ENCODE measurements around the gene OR4D6.
A peak's percentile ranks its signal among the peaks of the same experiment; 100 is the strongest.
"Not testable (repeated sequence)": the region's sequence is repeated elsewhere in the genome, so short reads cannot be mapped to it uniquely, and the experiment has no call there.

OR4D6 gene

DNA sequence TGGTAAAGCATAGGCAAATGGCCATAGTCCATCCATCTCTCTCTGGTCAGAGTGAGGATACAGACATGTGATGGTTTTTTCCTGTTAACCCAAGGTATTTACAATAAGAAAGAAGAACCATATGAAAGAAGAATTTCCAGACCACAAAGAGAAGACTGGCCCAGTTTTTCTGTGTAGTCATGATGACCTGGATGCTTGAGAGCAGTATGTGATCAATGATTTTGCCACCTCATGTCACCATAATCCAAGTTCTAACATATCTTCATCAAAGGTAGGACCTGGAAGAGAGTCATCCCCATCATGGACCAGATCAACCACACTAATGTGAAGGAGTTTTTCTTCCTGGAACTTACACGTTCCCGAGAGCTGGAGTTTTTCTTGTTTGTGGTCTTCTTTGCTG lies at the start of gene OR4D6:
TSS of gene OR4D6 (plus strand) at position 301 of the 400 bp plus-strand sequence. CDS start at position 301, 0 bp downstream.
- DNase-seq, result no peak

DNA sequence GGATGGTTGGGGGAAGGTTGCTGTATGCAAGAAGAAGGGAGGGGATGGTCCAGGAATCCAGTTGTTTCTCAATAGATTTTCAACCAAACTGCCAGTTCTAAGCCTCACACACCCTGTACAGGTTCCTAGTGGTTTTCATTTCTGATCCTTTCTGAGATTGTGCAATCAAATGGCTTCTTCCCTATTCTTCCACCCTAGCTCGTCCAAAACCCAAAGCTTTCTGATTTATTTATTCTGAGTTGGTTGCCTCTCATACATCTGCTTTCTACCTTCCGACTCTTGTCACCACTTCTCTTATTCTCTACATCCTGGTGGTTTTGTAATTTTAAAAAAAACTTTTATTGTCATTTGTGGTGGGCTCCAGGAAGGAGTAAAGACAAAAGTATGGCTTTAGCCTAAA lies 43.1 kb upstream of the OR4D6 start:
- peak; percentile 20 for DNase-seq

DNA sequence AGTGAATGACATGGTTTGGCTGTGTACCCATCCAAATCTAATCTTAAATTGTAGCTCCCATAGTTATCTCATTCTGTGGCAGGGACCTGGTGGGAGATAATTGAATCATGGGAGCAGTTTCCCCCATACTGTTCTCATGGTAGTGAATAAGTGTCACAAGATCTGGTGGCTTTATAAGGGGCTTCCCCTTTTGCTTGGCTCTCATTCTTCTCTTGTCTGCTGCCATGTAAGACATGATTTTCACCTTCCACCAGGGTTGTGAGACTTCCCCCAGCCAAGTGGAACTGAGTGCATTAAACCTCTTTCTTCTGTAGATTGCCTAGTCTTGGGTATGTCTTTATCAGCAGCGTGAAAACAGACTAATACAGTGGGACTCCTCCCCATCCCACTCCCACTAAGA lies 41.6 kb upstream of the OR4D6 start:
- no peak for DNase-seq

DNA sequence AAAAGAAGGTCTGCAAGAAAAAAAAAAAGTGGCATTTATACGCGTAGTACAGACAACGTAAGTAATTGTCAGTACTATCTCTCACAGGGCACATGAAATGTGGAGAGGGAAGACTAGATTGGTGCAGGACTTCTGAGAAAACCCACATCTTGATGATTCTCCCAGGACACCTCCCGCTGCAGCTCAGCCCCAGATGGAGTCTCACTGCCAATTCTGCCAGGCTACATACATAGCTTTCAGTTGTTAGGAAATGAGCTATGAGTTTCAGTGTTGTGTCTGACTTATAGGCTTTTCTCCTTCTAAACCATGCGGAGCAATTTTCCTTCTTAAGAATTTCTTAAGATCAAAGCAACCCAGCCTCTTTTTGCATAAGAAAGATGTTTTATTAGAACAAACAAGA lies 40.1 kb upstream of the OR4D6 start:
- DNase-seq, result no peak

DNA sequence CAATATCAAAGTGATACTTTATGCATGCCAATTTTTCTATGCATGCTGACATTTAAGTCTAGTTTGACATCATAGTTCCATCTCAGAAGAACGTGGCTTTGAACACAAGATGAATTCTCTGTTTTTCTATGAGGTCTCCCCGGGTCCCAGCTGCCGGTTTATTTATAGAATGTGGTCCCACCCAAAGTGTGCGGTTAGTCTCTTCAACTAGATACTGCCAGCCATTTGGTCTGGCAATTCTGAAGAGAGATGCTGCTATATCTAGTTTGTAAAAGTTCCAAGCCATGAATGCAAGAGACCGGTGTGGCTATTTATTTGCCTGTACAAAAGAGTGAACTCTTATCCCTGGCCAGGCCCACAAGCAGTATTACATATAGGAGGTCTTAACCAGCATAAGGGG lies 39.7 kb upstream of the OR4D6 start:
- no peak for DNase-seq

DNA sequence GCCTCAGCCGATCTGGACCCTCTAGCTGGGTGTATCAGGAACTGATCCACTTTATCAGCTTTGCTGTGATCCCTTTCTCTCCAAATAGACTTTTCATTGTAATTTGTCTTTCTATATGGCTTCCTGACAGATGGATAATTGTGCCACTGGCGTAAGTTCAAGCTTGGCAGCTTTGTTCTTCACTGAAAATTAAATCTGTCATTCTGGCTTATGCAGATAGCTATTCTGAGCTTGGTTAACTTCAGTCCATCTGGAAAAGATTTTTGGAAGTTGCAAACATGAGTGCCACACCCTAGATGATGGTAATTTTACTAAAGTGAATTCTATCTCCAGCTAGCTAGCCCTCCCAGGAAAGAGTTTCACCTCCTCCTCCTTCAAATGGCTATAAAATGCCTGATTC lies 38.6 kb upstream of the OR4D6 start:
- DNase-seq, result no peak

DNA sequence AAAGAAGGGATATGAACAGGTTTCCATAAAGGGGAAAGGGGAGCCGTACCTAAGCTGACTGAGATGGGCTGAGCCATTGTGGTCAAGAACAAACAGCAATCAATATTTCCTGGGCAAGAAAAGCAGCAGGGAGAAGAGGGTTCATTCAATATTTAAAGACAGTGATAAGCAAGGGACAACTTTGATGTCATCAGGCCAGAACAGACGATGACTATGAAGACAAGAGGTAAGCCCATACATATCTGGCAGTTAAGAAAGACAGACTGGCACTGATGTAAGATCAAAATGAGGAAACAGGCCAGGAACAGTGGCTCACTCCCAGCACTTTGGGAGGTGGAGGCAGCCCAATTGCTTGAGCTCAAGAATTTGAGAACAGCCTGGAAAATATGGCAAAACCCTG lies 32.9 kb upstream of the OR4D6 start:
- no peak for DNase-seq

DNA sequence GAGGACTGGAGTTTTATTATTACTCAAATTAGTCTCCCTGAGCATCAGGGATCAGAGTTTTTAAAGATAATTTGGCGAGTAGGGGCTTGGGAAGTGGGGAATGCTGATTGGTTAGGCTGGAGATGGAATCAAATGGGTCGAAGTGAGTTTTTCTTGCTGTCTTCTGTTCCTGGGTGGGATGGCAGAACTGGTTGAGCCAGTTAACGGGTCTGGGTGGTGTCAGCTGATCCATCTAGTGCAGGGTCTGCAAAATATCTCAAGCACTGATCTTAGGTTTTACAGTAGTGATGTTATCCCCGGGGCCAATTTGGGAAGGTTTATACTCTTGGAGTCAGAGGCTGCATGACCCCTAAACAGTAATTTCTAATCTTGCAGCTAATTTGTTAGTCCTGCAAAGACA lies 31.6 kb upstream of the OR4D6 start:
- DNase-seq, result no peak

DNA sequence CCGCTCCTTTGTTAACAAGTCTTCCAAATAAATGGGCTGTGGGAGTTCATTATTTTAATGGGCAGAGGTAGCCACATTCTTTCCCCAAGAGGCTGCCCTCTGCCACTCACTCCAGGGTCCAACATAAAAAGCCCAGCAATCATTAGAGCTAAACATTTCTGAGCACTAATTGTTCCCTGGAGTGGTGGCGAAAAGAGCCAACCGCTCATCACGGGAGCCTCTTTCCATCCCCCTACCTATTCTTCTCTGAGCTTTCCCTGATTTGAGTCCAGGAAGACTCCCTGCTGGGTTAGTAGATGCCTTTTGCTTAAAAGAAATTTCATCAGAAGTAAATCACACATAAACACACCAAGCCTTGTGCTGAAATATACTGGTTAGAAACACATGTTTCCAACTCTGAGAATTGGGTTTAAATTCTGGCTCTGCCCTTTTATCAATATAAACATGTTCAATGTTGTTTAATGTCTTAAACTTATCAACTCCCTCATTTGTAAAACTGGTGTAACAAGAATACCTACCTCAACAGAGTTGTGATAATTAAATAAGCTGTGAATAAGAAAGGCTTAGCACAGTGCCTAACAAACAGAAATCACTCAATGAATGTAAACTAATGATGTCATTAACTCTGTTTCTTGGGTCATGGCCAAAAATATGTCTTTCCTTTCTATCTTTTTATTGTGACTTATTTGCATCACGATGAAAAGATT lies 30.2 kb upstream of the OR4D6 start, which contains the start of gene OR5A2:
TSS of gene OR5A2 (minus strand) at position 53 of the 707 bp plus-strand sequence. CDS start 3,460 bp downstream, outside the sequence.
- DNase-seq, result no peak

DNA sequence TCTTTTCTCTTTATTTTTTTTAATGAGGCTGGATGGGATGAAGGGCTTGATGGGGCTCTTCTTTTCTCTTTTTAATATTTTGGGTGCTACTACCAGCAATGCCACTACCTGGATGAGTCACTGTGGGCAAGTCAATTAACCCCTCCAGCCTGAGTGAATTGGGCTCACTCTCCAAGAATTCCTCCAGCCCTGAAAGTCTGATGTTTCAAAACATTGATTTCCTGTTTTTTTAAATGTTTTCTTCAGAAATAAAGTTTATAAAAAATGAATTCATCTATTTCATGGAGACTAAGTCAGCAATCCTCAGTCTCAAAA lies 29.7 kb upstream of the OR4D6 start:
- no peak for DNase-seq

DNA sequence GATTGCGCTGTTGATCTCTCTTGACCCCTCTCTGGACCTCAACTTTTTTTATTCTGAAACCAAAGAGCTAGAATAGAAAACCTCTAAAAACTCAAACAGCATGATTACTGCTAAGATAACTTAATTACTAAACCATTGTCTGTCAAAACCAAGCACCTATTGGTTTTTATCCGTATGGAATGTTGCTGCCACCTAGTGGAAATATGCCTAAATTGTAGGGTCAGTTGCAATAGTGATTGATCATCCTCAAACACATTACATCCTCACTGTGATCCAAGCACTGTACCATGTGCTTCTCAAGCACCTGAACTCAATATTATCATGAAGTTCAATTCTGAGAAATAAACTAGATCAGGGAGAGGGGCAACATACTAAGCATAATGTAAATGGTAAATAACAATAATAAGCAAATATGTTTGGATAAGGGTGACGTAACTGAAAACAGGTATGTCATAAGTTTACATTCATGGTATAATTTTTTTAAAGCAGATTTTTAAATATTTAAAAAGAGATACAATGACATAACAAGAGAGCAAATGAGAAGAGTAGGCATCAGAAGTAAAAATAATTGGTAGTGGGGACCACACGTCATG lies 26.7 kb upstream of the OR4D6 start:
- no peak for DNase-seq

DNA sequence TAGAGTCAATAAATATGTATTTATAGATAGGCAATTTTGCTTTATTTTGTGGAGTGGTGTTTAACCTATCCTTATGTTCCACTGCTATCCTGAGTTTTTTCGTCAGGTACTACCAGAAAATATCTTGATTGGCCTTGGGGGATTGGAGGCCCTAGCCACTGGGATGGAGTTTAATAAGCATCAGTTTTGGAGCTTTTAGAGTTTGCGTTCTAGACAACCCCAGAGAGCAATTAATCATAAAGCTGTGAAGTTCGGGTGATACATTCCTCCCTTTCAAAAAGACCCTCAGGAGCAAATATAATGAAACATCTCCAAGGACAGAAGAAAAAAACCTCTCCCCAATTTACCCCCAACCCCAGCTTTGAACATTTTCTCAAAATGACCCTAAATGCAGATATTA lies 20.6 kb upstream of the OR4D6 start, which contains the start of gene OR5A1:
TSS of gene OR5A1 (plus strand) at position 301 of the 400 bp plus-strand sequence. CDS start 6,700 bp downstream, outside the sequence.
- no peak for DNase-seq

DNA sequence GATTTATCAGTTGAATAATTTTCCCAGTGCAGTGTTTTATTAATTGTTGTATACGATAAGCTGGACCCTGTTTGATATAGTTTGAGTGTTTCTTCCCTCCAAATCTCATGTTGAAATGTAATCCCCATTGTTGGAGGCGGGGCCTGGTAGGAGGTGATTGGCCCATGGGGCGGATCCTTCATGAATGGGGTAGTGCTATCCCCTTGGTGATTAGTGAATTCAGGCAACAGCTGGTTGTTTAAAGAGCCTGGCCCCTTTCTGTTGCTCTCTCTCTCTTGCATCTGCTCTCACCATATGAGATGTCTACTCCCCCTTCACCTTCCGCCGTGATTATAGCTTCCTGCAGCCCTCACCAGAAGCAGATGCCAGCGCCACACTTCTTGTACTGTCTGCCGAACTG lies 19.0 kb upstream of the OR4D6 start:
- no peak for DNase-seq

DNA sequence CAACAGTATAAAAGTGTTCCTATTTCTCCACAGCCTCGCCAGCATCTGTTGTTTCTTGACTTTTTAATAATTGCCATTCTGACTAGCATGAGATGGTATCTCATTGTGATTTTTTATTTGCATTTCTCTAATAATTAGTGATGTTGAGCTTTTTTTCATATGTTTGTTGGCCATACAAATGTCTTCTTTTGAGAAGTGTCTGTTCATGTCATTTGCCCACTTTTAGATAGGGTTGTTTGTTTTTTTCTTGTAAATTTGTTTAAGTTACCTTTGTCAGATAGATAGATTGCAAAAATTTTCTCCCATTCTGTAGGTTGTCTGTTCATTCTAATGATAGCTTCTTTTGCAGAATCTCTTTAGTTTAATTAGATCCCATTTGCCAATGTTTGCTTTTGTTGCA lies 11.1 kb upstream of the OR4D6 start:
- DNase-seq, result not testable (repeated sequence)

DNA sequence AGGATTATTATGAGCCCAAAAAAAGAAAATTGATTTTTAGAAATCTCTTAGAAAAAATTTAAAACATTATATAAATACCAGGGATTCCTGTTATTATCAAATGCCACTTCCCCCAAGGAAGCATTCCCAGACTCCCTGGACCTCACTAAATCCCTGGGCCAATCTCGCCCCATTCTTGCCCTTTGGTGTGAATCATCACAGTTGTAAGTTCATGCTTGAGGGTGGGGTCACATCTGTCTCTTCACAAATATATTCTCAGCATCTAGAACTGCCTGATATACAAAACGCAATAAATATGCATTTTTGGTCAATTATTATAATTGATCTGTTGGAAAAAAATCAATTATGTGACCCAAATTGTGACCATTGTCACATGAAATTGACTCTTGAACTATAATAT lies 8.3 kb upstream of the OR4D6 start:
- no peak for DNase-seq

DNA sequence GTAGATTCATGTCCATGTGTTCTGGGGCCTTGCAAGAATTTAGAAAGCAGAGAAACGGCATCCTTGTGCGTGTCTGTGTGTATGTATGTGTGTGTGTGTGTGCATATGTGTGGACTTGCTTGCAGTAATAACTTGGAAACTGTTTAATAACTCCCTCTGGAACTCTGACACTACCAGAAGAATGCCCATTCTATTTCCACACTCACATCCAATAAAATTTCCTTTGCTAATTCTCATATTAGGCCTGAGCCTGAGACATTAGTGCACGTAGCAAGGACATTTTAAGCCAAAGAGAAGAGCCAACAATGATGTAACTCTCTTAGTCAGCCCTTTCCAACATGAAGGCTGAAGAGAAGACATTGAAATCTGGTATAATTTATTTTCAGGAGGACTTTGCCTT lies 3.2 kb downstream of the OR4D6 start:
- DNase-seq, result no peak

DNA sequence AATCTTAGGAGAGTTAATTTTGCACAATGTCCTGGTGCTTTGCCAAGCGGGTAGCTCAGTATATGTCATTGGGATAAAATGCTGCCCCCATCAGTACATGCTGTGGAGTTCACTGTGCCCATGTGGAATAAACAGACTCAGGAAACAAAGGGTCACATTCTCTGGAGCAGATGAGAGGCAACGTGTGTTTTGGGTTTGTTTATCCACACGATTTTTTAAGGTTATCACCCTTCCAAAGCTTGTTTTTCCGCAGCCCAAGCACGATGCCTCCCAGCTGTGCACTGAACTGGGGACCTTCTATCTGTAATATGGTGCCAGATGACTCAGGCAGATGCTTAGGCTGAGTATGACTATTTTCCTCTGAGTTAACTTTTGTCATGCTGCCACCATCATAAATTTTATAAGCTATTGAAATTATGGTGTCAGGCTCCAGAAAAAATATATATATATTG lies 6.5 kb downstream of the OR4D6 start:
- no peak for DNase-seq

DNA sequence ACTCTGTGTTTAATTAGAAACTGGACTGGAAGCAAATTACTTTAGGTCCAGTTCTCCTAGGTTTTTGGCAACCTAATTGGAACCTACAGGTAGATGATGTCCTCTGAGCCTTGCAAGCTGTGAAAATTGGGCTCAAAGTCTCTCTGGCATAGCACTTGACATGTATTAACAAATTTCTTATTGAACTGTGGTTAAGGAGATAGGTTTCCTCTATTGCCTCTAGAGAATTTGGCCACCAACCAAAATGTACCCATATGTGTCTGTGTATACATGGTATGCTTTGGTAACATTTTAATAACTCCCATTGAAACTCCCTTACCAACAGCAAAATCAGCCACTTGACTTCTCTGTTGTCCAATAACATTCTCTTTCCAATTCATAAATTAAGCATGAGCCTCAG lies 16.3 kb downstream of the OR4D6 start, which contains the start of gene OR4D10:
TSS of gene OR4D10 (plus strand) at position 301 of the 400 bp plus-strand sequence. CDS start 4,115 bp downstream, outside the sequence.
- no peak for DNase-seq

DNA sequence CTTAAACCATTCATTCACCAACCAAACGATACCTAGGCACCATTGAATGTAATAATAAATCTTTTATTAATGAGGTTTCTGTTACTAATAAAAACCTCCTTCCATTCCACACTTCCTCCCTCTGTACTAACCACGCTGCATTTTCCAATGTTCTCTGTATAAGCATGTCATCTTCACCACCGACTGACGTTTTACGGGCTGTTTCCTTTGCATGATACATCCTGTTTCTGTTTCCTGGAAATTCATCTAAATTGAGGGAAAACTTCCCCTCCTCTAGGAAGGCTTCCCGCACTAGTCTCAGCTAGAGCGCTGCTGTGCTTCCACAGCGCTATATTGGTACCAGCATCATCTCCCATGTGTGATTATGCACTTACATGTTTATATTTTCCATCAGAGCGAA lies 18.4 kb downstream of the OR4D6 start:
- no peak for DNase-seq

DNA sequence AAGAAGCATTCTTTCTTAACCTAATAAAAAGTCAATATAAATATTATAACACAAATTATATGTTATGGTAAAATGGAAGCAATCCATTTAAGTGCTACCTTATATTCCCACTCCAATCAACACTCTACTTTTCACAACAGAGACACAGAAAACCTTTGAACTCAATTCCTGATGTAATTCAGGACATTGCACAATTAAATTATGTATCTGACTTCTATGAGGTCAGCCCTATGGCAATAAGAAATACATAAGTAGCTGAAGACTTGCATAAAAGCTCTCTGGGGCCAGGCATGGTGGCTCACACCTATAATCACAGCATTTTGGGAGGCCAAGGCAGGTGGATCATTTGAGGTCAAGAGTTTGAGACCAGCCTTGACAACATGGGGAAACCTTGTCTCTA lies 23.1 kb downstream of the OR4D6 start:
- no peak for DNase-seq

DNA sequence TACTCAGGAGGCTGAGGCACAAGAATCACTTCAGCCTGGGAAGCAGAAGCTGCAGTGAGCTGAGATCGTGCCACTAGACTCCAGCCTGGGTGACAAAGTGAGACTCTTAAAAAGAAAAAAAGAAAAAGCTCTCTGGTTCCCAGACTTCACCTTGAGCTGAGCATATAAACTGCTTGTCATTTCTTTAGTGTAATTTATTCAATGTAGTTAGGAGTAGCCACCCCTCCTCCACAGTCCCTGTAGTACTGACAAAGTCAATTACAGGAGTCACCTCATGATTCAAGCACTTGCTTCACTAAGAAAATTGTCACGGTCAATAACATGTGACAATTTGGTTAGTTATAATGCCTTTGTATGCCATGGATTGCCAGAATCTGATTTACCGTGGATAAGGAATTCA lies 23.6 kb downstream of the OR4D6 start:
- DNase-seq, result no peak

DNA sequence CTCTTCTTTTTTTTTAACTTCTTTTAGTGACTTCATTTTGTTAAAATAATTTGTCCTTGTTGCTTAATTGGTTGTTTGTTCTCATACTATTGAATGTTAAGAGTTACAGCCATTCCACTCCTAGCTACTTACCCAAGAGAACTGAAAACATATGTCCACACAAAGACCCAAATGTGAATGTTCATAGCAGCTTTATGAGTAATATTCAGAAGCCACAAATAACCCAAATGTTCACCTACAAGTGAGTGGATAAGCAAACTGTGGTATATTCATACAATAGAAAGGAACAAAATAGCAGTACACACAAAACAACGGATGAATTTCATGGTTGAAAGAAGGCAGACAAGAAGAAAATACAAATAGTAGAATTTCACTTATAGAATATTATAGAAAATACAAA lies 45.2 kb downstream of the OR4D6 start:
- DNase-seq, result no peak

DNA sequence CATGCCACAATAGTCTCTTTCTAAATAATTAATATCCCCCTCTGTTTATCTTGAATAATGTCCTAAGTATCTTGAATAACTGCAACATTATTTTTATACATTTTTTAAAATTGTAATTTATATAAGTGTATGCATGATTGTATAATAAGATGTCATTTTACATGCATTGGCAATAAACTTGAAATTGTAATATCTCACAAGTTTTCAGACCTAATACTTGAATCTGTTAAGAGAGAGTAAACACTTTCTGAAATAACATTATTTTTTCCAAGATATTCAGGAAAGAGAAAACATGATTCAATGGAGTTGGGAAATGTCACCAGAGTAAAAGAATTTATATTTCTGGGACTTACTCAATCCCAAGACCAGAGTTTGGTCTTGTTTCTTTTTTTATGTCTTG lies 46.5 kb downstream of the OR4D6 start, which contains the start of gene OR4D11:
TSS of gene OR4D11 (plus strand) at position 301 of the 400 bp plus-strand sequence. CDS start at position 301, 0 bp downstream.
- DNase-seq, result no peak

Data from GF-D8 (cell line).